Liver (tissue), 9 donors: ENCODE data around the gene PLXNA2. TPM values are rescaled to one million over a fixed set of nuclear protein-coding genes. Genes with fewer than 3 reads are reported as not detected.
A peak's percentile ranks its signal among the peaks of the same experiment; 100 is the strongest.

Experiments used
- DNase-seq: peaks from one replicate; pipeline ENCODE4 v3.0.0-alpha.2; 2017; ENCODE audit warnings: low spot score
- H3K27ac ChIP-seq, 2 donors: one replicate each; pipeline ENCODE4 v1.7.0; 2013; ENCODE audit warnings: inconsistent platforms in 2 of 2, low read length in 2 of 2, control low read depth in 1 of 2, low read depth in 1 of 2, mild to moderate bottlenecking in 1 of 2
- H3K27me3 ChIP-seq, 4 donors: one replicate each; pipeline versions ENCODE4 v1.6.1 to v1.7.0; 2013; ENCODE audit warnings: low read length in 3 of 4, inconsistent platforms in 1 of 4, mild to moderate bottlenecking in 1 of 4, moderate library complexity in 1 of 4; ENCODE audit not compliant: control insufficient read depth in 4 of 4, insufficient read depth in 4 of 4
- H3K36me3 ChIP-seq, 4 donors: one replicate each; pipeline versions ENCODE4 v1.6.1 to v1.7.0; 2013; ENCODE audit warnings: low read length in 3 of 4, mild to moderate bottlenecking in 3 of 4, low read depth in 1 of 4, moderate library complexity in 1 of 4; ENCODE audit not compliant: control insufficient read depth in 4 of 4, insufficient read depth in 3 of 4
- H3K4me1 ChIP-seq, 4 donors: one replicate each; pipeline versions ENCODE4 v1.6.1 to v1.7.0; 2013; ENCODE audit warnings: low read length in 3 of 4, mild to moderate bottlenecking in 3 of 4, moderate library complexity in 1 of 4; ENCODE audit not compliant: control insufficient read depth in 4 of 4, insufficient read depth in 4 of 4
- H3K4me3 ChIP-seq, 3 donors: one replicate each; pipeline versions ENCODE4 v1.6.1 to v1.7.0; 2013; ENCODE audit warnings: low read length in 3 of 3, control low read depth in 1 of 3, low read depth in 1 of 3, mild to moderate bottlenecking in 1 of 3
- H3K9ac ChIP-seq, 2 donors: one replicate each; pipeline ENCODE4 v1.7.0; 2013; ENCODE audit warnings: low read length in 2 of 2, mild to moderate bottlenecking in 2 of 2, moderate library complexity in 2 of 2, control low read depth in 1 of 2, low read depth in 1 of 2
- H3K9me3 ChIP-seq, 4 donors: one replicate each; pipeline versions ENCODE4 v1.6.1 to v1.7.0; 2013; ENCODE audit warnings: low read length in 3 of 4; ENCODE audit not compliant: control insufficient read depth in 4 of 4
- EGR1 ChIP-seq, 2 donors: IDR thresholded peaks; 2 replicates each; pipeline ENCODE4 v1.6.1; 2016 to 2018; ENCODE audit warnings: antibody characterized with exemption in 2 of 2, low read depth in 2 of 2
- FOXA1 ChIP-seq: IDR thresholded peaks from 2 replicates; pipeline ENCODE4 v1.6.1; 2016; ENCODE audit warnings: antibody characterized with exemption
- FOXA2 ChIP-seq: IDR thresholded peaks from 2 replicates; pipeline ENCODE4 v1.6.1; 2016; ENCODE audit warnings: antibody characterized with exemption
- HNF4A ChIP-seq, 2 donors: conservative IDR thresholded peaks; 2 replicates each; pipeline ENCODE4 v1.6.1; 2016; ENCODE audit warnings: antibody characterized with exemption in 2 of 2, mild to moderate bottlenecking in 2 of 2
- HNF4G ChIP-seq: IDR thresholded peaks from 2 replicates; pipeline ENCODE4 v1.6.1; 2016; ENCODE audit warnings: antibody characterized with exemption
- JUND ChIP-seq, 2 donors: IDR thresholded peaks; 2 replicates each; pipeline ENCODE4 v1.6.1; 2016; ENCODE audit warnings: antibody characterized with exemption in 2 of 2
- NR2F2 ChIP-seq: IDR thresholded peaks from 2 replicates; pipeline ENCODE4 v1.6.1; 2016; ENCODE audit warnings: antibody characterized with exemption
- RAD21 ChIP-seq, 2 donors: IDR thresholded peaks; 2 replicates each; pipeline ENCODE4 v1.6.1; 2016; ENCODE audit warnings: antibody characterized with exemption in 2 of 2, mild to moderate bottlenecking in 2 of 2
- REST ChIP-seq: IDR thresholded peaks from 2 replicates; pipeline ENCODE4 v1.6.1; 2016; ENCODE audit warnings: antibody characterized with exemption, mild to moderate bottlenecking
- SP1 ChIP-seq: IDR thresholded peaks from 2 replicates; pipeline ENCODE4 v1.6.1; 2018; ENCODE audit warnings: antibody characterized with exemption, mild to moderate bottlenecking
- TAF1 ChIP-seq: conservative IDR thresholded peaks from 2 replicates; pipeline ENCODE4 v1.6.1; 2016; ENCODE audit warnings: antibody characterized with exemption, mild to moderate bottlenecking
- YY1 ChIP-seq: IDR thresholded peaks from 2 replicates; pipeline ENCODE4 v1.6.1; 2016; ENCODE audit warnings: antibody characterized with exemption, mild to moderate bottlenecking
- WGBS: extraction: QIAGEN DNeasy Blood & Tissue Kit; methylation state at CpG from one replicate; pipeline ENCODE4 v1.1.7; 2013; 5-methylcytosine and 5-hydroxymethylcytosine counted together
- polyA plus RNA-seq, 2 donors: library from polyadenylated mRNA; stranded (reverse) in 1 of 2; unstranded in 1 of 2; fragments of 200-250 nt in 1 of 2; fragments of >200 nt in 1 of 2; fragmentation: Nextera tagmentation in 1 of 2; extraction: Ambion mirVana in 1 of 2; gene quantifications; one replicate each; pipeline versions ENCODE4 v1.2.1 to v1.2.3, GENCODE V29; 2013 to 2015
- total RNA-seq, 2 donors: library from RNA; depleted of rRNA; stranded (reverse); fragments of >200 nt; gene quantifications; one replicate each; pipeline ENCODE4 v1.2.3, GENCODE V29; 2014
- TF ChIP-seq, protein P1 (sequence below): fragments of 150-350 bp; IDR thresholded peaks from 2 replicates; pipeline ENCODE4 v1.5.1; 2017; ENCODE audit warnings: improper control_type of control experiment, low read depth, low read length; ENCODE audit not compliant: missing input control
- donor health status: healthy.
- donor health status: healthy.
- donor health status: healthy.
- donor health status: healthy.
- donor health status: healthy.

PLXNA2 gene, protein sequence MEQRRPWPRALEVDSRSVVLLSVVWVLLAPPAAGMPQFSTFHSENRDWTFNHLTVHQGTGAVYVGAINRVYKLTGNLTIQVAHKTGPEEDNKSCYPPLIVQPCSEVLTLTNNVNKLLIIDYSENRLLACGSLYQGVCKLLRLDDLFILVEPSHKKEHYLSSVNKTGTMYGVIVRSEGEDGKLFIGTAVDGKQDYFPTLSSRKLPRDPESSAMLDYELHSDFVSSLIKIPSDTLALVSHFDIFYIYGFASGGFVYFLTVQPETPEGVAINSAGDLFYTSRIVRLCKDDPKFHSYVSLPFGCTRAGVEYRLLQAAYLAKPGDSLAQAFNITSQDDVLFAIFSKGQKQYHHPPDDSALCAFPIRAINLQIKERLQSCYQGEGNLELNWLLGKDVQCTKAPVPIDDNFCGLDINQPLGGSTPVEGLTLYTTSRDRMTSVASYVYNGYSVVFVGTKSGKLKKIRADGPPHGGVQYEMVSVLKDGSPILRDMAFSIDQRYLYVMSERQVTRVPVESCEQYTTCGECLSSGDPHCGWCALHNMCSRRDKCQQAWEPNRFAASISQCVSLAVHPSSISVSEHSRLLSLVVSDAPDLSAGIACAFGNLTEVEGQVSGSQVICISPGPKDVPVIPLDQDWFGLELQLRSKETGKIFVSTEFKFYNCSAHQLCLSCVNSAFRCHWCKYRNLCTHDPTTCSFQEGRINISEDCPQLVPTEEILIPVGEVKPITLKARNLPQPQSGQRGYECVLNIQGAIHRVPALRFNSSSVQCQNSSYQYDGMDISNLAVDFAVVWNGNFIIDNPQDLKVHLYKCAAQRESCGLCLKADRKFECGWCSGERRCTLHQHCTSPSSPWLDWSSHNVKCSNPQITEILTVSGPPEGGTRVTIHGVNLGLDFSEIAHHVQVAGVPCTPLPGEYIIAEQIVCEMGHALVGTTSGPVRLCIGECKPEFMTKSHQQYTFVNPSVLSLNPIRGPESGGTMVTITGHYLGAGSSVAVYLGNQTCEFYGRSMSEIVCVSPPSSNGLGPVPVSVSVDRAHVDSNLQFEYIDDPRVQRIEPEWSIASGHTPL (N-terminal part only)
- total RNA-seq (1 to 10 TPM; 2.8 to 9.2 TPM), polyA plus RNA-seq (1 to 10 TPM; 1.8 to 2.7 TPM)

GRCh38 chr1:208243967-208244916 lies at the start of gene PLXNA2:
PLXNA2 (minus strand) TSS chr1:208244384; CDS start chr1:208217922, 26,462 bp downstream.
- H3K9ac ChIP-seq, result peak within 1 kb of the TSS; percentile 73 to 74
- TF ChIP-seq EGR1 (IDR thresholded peaks at IDR 0.05; ENCODE audit: low read depth in 2 of 2) (peak in 1 of 2 donors; percentile 30), HNF4A (conservative IDR thresholded peaks at IDR 0.05) (peak; percentile 22 to 23), YY1 (no peak), JUND (IDR thresholded peaks at IDR 0.05) (no peak), SP1 (peak; percentile 37), FOXA1 (peak; percentile 26), HNF4G (no peak), NR2F2 (no peak), TAF1 (peak; percentile 19), FOXA2 (peak; percentile 41), REST (peak; percentile 26), RAD21 (IDR thresholded peaks at IDR 0.05) (peak; percentile 4 to 5)
- TF ChIP-seq, protein P1, sequence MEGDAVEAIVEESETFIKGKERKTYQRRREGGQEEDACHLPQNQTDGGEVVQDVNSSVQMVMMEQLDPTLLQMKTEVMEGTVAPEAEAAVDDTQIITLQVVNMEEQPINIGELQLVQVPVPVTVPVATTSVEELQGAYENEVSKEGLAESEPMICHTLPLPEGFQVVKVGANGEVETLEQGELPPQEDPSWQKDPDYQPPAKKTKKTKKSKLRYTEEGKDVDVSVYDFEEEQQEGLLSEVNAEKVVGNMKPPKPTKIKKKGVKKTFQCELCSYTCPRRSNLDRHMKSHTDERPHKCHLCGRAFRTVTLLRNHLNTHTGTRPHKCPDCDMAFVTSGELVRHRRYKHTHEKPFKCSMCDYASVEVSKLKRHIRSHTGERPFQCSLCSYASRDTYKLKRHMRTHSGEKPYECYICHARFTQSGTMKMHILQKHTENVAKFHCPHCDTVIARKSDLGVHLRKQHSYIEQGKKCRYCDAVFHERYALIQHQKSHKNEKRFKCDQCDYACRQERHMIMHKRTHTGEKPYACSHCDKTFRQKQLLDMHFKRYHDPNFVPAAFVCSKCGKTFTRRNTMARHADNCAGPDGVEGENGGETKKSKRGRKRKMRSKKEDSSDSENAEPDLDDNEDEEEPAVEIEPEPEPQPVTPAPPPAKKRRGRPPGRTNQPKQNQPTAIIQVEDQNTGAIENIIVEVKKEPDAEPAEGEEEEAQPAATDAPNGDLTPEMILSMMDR, result no peak
- H3K4me3 ChIP-seq, result peak within 1 kb of the TSS; percentile 82 to 87 (median 85)
- H3K36me3 ChIP-seq, result no peaks in the 10 kb centered on the region
- DNase-seq, result peak; percentile 72
- no peaks in the 10 kb centered on the region for H3K9me3 ChIP-seq
- H3K27me3 ChIP-seq, result no peaks in the 10 kb centered on the region
- H3K27ac ChIP-seq, result peak within 1 kb of the TSS; percentile 91 to 93
- H3K4me1 ChIP-seq, result peaks cover 8 to 61% (median 53%) of the 10 kb centered on the region in 4 donors
- WGBS, result under 1% methylated on average over 78 of the region's 78 CpGs
